Naive thymus-derived CD8-positive, alpha-beta T cell (primary cell): ENCODE results near the gene TLNRD1. TPM values are rescaled to one million over a fixed set of nuclear protein-coding genes. Genes with fewer than 3 reads are reported as not detected.

ENCODE experiments used
- ATAC-seq, 2 donors: fragments of 150-1000 bp; cut with Tn5 transposase in 1 of 2; sonication (Bioruptor Pico), chemical (Tn5 transposase) in 1 of 2; 1 replicate in 1 of 2; 2 replicates in 1 of 2; pipeline ENCODE4 v1.10.0; 2021; ENCODE audit warnings: mild to moderate bottlenecking in 2 of 2, moderate library complexity in 2 of 2
- POLR2A ChIA-PET: fragments of 350-600 bp; sonication (Branson Sonifier 250); formaldehyde crosslinking; loops from one replicate; lab custom pipeline; 2021; ENCODE audit warnings: antibody characterized with exemption; lab: Charles Lee
- DNase-seq, 10 donors: peaks; one replicate each; pipeline versions ENCODE4 v3.0.0 to v3.0.0-alpha.2; 2020 to 2022
- H3K27ac Mint-ChIP-seq, 10 donors: one replicate each; pipeline ENCODE4 v1.8.0; 2020 to 2022; ENCODE audit warnings: mild to moderate bottlenecking in 10 of 10, mixed read lengths in 10 of 10, moderate library complexity in 4 of 10, inconsistent platforms in 1 of 10
- H3K27me3 Mint-ChIP-seq, 5 donors: one replicate each; pipeline ENCODE4 v1.8.0; 2021 to 2022; ENCODE audit warnings: mixed read lengths in 5 of 5
- H3K36me3 Mint-ChIP-seq, 3 donors: one replicate each; pipeline ENCODE4 v1.8.0; 2020 to 2022; ENCODE audit warnings: mixed read lengths in 3 of 3, mild to moderate bottlenecking in 2 of 3, inconsistent platforms in 1 of 3
- H3K4me1 Mint-ChIP-seq, 4 donors: one replicate each; pipeline ENCODE4 v1.8.0; 2021 to 2022; ENCODE audit warnings: mixed read lengths in 4 of 4
- H3K4me3 Mint-ChIP-seq, 10 donors: one replicate each; pipeline ENCODE4 v1.8.0; 2020 to 2022; ENCODE audit warnings: mild to moderate bottlenecking in 10 of 10, mixed read lengths in 10 of 10, moderate library complexity in 6 of 10, inconsistent platforms in 1 of 10
- H3K9me3 Mint-ChIP-seq, 9 donors: one replicate each; pipeline ENCODE4 v1.8.0; 2020 to 2022; ENCODE audit warnings: mixed read lengths in 9 of 9, mild to moderate bottlenecking in 3 of 9, inconsistent platforms in 1 of 9, moderate library complexity in 1 of 9
- polyA plus RNA-seq, 3 donors: library from polyadenylated mRNA; unstranded; fragments of 300-500 nt; fragmentation: Illumina TruSeq; gene quantifications; one replicate each; pipeline ENCODE4 v1.2.3, GENCODE V29; 2021
- total RNA-seq, 8 experiments: library from RNA in 2 of 8; stranded (reverse) in 2 of 8; gene quantifications; one replicate each; pipeline ENCODE4 v1.2.3 and lab custom pipeline; 2021 to 2026

TLNRD1 gene
- total and polyA plus RNA-seq, 5 experiments from 2014 or later, result 2.2 to 19.6 (median 2.9) TPM

DNA sequence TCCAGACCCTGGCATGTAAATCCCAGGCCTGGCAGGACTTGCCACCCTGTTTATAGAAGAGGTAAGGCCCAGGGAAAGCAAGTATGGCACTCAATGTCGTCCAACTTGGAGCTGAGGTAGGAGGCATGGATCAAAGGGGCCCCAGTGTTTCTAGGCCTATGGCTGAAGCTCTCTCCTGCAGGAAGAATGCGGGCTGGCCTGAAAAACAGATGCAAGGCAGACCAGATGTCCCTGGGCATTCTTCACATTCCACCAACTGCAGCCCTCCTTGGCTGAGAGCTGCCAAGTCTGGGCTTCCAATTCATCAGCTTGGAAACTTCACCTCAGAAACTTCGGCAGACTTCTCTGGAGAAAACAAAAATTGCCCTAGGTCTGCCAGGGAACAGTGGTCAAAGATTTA lies 33.3 kb upstream of the TLNRD1 start:
- H3K9me3 Mint-ChIP-seq, result peaks cover 0 to 5% (median 0%) of the 10 kb centered on the region in 9 donors
- DNase-seq, result no peak
- H3K36me3 Mint-ChIP-seq, result peaks cover 0 to 69% (median 26%) of the 10 kb centered on the region in 3 donors
- no peaks in the 10 kb centered on the region for H3K27me3 Mint-ChIP-seq
- POLR2A ChIA-PET, result no interaction called here
- no peak for ATAC-seq
- no peak overlapping the region for H3K4me3 Mint-ChIP-seq
- H3K4me1 Mint-ChIP-seq, result peaks cover 14 to 33% (median 17%) of the 10 kb centered on the region in 4 donors
- no peak overlapping the region for H3K27ac Mint-ChIP-seq

DNA sequence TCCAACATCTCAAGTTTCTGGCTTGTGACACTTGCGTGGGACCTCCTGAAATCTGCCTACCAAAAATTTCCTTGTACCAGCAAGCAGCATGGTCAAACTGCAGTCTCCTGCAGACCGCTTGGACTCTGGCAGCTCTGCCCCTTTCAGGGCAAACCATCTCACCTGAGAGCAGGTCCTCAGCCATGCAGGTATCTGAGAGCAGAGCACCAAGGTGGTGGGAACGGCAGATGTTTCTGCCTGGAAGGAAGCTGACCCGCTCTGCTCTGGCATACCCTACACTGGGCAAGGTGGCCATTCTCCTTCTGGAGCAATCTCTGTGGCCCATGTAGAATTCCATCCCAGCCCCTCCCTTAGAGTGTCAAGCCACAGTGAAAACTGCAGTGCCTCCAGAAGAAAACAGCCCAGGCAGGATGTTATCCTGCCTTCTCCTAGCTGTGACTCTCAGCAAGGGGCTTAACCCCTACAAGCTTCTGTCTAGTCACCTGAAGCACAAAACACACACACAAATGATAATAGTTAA lies 32.7 kb upstream of the TLNRD1 start:
- Mint-ChIP-seq H3K27ac (peak overlapping the region in 3 of 10 donors; percentile 15 to 69 (median 46)), H3K4me3 (no peak overlapping the region), H3K4me1 (peaks cover 8 to 27% (median 12%) of the 10 kb centered on the region in 4 donors), H3K9me3 (peaks cover 0 to 5% (median 0%) of the 10 kb centered on the region in 9 donors), H3K36me3 (peaks cover 0 to 67% (median 21%) of the 10 kb centered on the region in 3 donors), H3K27me3 (no peaks in the 10 kb centered on the region)
- ATAC-seq (no peak), DNase-seq (no peak)
- POLR2A ChIA-PET, result no interaction called here

DNA sequence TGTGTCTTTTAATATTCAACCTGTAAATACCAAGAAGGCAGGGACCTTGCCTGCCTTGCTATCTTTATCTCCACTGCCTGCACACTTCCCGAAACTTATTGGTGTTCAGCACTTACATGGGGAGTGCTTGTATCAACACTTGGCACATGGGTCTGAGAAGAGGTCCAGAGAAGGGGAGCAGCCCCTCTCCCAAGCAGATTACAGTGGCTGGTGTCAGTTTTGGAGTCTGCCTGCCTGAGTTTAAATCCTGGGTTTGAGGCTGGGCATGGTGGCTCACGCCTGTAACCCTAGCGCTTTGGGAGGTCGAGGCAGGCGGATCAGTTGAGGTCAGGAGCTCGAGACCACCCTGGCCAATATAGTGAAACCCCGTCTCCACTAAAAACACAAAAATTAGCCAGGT lies 31.4 kb upstream of the TLNRD1 start:
- POLR2A ChIA-PET, result no interaction called here
- peaks cover 0 to 61% (median 13%) of the 10 kb centered on the region in 3 donors for H3K36me3 Mint-ChIP-seq
- ATAC-seq, result no peak
- peaks cover 10 to 19% (median 13%) of the 10 kb centered on the region in 4 donors for H3K4me1 Mint-ChIP-seq
- DNase-seq, result no peak
- no peaks in the 10 kb centered on the region for H3K27me3 Mint-ChIP-seq
- H3K4me3 Mint-ChIP-seq, result no peak overlapping the region
- H3K9me3 Mint-ChIP-seq, result peaks cover 0 to 2% (median 0%) of the 10 kb centered on the region in 9 donors
- H3K27ac Mint-ChIP-seq, result no peak overlapping the region

DNA sequence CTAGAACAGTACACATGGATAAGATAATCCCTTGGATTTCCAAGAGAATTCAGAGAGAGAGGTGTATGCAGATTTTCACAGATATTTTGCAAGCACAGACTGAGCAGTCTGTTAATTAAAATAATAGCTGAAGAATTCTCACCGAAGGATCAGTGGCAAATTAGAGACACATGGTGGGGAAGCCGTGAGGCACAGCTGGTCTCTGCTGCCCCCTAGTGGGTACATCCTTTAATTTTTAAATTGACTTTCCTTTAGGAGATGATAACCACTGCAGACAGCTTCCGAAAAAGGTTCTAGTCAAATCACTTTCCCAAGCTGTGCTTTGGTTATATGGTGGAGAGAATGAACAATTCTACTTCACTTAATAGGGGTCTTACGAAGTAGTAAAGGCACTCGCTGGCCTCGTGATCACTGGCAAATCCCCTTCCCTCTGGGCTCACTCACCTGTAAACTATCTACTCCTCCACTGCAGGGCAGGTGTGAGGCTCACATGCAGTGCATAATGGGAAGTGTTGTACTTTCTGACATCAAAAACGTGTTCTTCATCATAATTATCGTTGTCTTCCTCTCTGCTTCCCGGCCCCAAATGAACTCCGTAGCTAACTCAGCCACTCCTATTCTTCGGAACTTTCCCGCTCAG lies 30.6 kb upstream of the TLNRD1 start:
- Mint-ChIP-seq H3K9me3 (no peaks in the 10 kb centered on the region), H3K4me1 (peaks cover 8 to 22% (median 16%) of the 10 kb centered on the region in 4 donors), H3K27me3 (no peaks in the 10 kb centered on the region), H3K27ac (peak overlapping the region in 4 of 10 donors; percentile 25 to 72 (median 50)), H3K36me3 (peaks cover 0 to 53% (median 5%) of the 10 kb centered on the region in 3 donors), H3K4me3 (no peak overlapping the region)
- peak; percentile 18 to 73 (median 53) for DNase-seq
- ATAC-seq, result peak in 1 of 2 donors; percentile 68
- POLR2A ChIA-PET, result no interaction called here

DNA sequence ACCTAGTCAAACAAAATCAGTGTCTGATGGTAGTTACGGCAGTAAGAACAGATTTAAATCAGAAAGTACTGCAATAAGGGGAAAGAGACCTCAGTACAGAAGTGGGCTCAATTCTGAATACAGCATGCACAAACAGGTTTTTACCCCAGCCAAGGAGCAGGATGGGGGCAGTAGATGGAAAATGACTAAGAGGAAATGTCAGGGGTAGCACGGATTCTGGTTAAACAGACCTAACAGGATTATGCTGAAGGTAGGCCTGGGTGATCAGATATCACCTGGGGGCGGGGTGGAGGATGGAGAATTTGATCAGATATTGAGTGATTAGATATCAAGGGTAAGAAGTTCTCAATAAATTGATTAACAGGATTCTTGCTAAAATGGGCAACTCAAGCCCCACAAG lies 30.1 kb upstream of the TLNRD1 start:
- DNase-seq (no peak), ATAC-seq (no peak)
- Mint-ChIP-seq H3K27me3 (no peaks in the 10 kb centered on the region), H3K9me3 (no peaks in the 10 kb centered on the region), H3K4me3 (no peak overlapping the region), H3K27ac (peak overlapping the region in 3 of 10 donors; percentile 49 to 72 (median 53)), H3K36me3 (peaks cover 0 to 51% (median under 1%) of the 10 kb centered on the region in 3 donors), H3K4me1 (peaks cover 10 to 27% (median 21%) of the 10 kb centered on the region in 4 donors)
- POLR2A ChIA-PET, result no interaction called here

DNA sequence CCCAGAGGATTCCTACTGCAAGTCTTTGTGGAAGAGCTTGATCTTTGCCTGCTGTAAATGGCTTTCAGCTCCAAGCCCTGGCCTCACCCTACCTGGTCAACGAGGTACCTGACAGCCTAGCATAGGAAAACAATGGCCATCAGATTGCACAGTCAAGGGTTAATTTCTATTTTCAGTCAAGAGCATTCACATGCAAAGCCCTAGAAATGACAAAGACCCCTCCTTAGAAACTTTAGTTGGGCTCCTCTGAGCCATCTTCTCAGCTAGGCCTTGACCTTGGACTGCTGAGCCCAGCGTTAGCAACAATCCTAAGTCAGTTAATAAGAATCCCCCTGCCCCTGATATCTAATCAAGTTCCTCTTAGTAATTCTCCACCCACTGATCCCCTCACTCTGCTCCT lies 29.6 kb upstream of the TLNRD1 start:
- Mint-ChIP-seq H3K9me3 (no peaks in the 10 kb centered on the region), H3K4me3 (no peak overlapping the region), H3K27ac (peak overlapping the region in 2 of 10 donors; percentile 53 to 66), H3K27me3 (no peaks in the 10 kb centered on the region), H3K36me3 (peaks cover 0 to 50% (median 0%) of the 10 kb centered on the region in 3 donors), H3K4me1 (peaks cover 11 to 29% (median 22%) of the 10 kb centered on the region in 4 donors)
- POLR2A ChIA-PET, result no interaction called here
- DNase-seq (no peak), ATAC-seq (no peak)

DNA sequence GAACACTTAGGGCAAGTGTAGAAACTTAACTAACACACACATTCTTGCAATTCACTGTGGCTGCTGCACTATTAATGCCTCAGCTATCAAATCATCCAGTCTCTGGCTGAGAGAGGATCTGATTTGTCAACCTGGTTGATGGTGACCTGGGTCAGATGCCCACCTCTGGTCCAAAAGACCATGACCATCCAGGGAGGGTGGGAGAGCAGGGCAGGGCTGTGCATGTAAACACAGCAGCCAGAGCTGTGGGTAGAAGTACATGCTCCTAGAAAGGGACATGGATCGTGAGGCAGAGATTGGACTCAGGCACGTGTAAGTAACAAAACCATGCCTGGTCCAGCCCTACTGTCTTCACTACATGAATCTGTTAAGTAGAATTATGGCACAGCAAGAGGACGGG lies 28.4 kb upstream of the TLNRD1 start:
- H3K27me3 Mint-ChIP-seq, result no peaks in the 10 kb centered on the region
- H3K4me3 Mint-ChIP-seq, result no peak overlapping the region
- DNase-seq, result no peak
- POLR2A ChIA-PET, result no interaction called here
- H3K4me1 Mint-ChIP-seq, result peaks cover 13 to 37% (median 33%) of the 10 kb centered on the region in 4 donors
- H3K36me3 Mint-ChIP-seq, result peaks cover 0 to 53% (median 0%) of the 10 kb centered on the region in 3 donors
- H3K9me3 Mint-ChIP-seq, result no peaks in the 10 kb centered on the region
- H3K27ac Mint-ChIP-seq, result peak overlapping the region in 2 of 10 donors; percentile 53 to 66
- no peak for ATAC-seq

DNA sequence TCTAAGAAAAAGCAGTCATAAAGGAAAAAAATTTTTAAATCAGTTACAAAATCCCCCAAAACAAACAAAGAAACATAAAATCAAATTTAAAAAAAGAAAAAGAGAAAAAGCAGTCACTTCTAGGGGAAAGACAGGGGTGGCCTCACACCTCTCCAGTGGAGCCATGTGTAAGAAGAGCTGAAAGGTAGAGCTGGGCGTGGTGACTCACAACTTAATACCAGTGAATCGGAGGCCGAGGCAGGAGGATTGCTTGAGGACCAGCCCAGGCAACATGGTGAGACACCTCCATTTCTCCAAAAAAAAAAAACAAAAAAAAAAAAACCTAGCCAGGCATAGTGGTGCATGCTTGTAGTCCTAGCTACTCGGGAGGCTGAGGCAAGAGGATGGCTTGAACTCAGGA lies 25.8 kb upstream of the TLNRD1 start:
- ATAC-seq, result no peak
- Mint-ChIP-seq H3K27ac (peak overlapping the region in 6 of 10 donors; percentile 8 to 69 (median 41)), H3K9me3 (no peaks in the 10 kb centered on the region), H3K4me3 (no peak overlapping the region), H3K27me3 (no peaks in the 10 kb centered on the region), H3K4me1 (peaks cover 20 to 45% (median 40%) of the 10 kb centered on the region in 4 donors), H3K36me3 (peaks cover 4 to 61% (median 6%) of the 10 kb centered on the region in 3 donors)
- POLR2A ChIA-PET, result no interaction called here
- no peak for DNase-seq

DNA sequence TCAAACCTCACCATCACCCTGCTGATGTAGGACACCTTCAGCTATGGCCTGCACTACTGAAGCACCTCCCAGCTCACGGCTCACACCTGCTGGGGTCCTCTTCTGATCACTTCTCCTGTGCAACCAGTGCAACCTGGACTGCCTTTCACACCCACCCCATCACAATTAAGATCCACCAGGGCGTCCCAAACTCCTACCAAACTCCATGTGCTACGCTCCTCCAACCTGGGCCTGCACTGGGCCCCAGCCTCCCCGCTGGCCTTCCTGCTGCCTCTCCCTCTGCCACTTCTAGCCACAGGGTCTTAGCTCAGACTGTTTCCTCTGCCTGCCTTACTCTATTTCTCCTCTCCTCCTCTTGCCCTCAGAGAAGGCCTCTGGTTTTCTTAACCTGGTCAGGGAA lies 23.9 kb upstream of the TLNRD1 start:
- no peak for DNase-seq
- POLR2A ChIA-PET, result no interaction called here
- Mint-ChIP-seq H3K27ac (peak overlapping the region in 9 of 10 donors; percentile 32 to 82 (median 60)), H3K4me3 (no peak overlapping the region), H3K4me1 (peaks cover 18 to 40% (median 34%) of the 10 kb centered on the region in 4 donors), H3K27me3 (no peaks in the 10 kb centered on the region), H3K36me3 (peaks cover 4 to 66% (median 8%) of the 10 kb centered on the region in 3 donors), H3K9me3 (no peaks in the 10 kb centered on the region)
- no peak for ATAC-seq

DNA sequence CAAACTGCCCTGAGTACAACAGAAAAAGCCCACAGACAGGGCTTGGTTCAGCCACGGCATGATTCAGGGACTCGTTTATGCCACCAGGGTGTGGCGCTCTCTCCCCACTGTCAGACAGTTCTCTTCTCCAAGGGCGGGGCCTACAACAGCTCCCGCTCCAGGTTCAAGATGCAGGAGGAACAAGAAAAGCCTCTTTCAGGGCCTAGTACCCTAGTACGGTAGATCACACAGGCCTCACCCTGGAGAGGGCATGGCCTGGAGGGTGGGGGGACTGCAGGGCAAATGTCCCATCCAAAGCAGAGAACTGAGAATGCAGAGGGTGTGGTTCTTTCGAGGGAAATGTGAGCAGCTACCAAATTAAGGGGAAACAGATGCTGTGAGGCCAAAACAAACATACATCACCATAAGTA lies 23.1 kb upstream of the TLNRD1 start:
- peaks cover 24 to 48% (median 42%) of the 10 kb centered on the region in 4 donors for H3K4me1 Mint-ChIP-seq
- DNase-seq (peak in 3 of 10 donors; percentile 6 to 32 (median 31)), ATAC-seq (peak; percentile 48 to 49)
- POLR2A ChIA-PET, result no interaction called here
- H3K9me3 Mint-ChIP-seq, result no peaks in the 10 kb centered on the region
- peaks cover 4 to 65% (median 14%) of the 10 kb centered on the region in 3 donors for H3K36me3 Mint-ChIP-seq
- H3K27me3 Mint-ChIP-seq, result no peaks in the 10 kb centered on the region
- H3K4me3 Mint-ChIP-seq, result no peak overlapping the region
- peak overlapping the region in 8 of 10 donors; percentile 29 to 79 (median 63) for H3K27ac Mint-ChIP-seq

DNA sequence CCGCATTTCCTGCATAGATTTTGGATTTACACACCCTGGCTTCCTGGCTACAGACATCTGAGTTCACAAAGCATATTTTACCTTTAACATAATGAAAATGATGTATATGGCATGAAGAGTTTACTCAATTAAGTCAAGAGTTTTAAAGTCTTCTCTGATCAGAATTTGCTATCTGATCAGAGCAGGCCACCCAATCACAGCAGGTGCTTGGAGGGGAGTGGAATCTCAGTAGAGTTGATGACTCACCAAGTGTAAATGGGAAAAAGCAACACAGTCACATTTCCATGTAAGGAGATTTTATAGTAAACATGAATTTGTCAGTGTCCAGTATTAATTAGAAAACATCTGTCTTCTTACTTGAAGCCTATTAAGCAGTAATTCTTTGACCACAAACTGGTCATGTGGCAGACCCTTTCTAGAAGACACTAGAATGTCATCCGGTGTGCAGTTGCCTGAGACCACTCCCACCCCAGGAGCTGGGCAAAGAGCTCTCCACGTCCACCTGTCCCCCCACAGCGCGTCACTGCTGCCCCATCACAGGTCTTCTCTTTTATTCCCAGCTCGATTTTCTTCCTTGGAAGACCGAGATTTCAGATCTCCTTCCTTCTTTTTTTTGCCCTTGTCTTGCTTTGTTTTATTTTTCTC lies 21.9 kb upstream of the TLNRD1 start:
- peaks cover 24 to 54% (median 49%) of the 10 kb centered on the region in 4 donors for H3K4me1 Mint-ChIP-seq
- H3K36me3 Mint-ChIP-seq, result peaks cover 4 to 67% (median 14%) of the 10 kb centered on the region in 3 donors
- POLR2A ChIA-PET, result interaction anchor here (1.1 kb wide), 1 partner anchor 25 kb away, joined by 5 read pairs; no protein-coding TSS in a partner anchor

DNA sequence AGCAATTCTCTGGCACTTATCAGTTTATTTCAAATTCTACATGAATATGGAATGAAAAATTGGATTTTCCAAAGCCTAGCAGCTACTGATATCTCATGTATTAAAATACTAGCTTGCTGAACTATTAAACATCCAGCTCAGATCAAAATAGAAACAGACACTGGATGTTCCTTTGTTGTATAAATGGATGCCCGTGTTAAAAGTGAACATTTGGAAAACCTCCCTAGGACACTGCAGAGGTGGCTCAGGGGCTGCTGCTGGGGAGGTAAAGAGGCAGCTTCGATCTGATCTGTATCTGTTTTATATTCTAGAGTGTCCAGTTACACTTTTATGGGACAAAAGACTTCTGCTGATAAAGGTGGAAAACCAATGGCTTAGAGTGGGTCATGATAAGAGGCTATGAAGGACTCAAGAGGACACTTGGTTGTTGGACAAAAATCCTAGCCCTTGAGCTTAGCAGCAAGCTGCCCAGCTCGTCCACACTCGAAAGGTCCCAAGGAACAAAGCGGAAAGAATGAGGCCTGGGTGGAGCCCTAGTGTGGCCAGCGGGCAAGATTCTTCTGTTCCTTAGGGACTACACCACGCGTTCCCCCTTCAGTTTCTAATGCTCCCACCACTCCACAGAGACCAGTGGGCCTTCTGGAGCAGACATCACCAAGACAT lies 21.1 kb upstream of the TLNRD1 start:
- peaks cover 27 to 58% (median 53%) of the 10 kb centered on the region in 4 donors for H3K4me1 Mint-ChIP-seq
- no peaks in the 10 kb centered on the region for H3K27me3 Mint-ChIP-seq
- ATAC-seq, result no peak
- no peaks in the 10 kb centered on the region for H3K9me3 Mint-ChIP-seq
- peaks cover 4 to 71% (median 14%) of the 10 kb centered on the region in 3 donors for H3K36me3 Mint-ChIP-seq
- H3K4me3 Mint-ChIP-seq, result no peak overlapping the region
- no peak for DNase-seq
- peak overlapping the region in 3 of 10 donors; percentile 46 to 60 (median 48) for H3K27ac Mint-ChIP-seq
- POLR2A ChIA-PET, result interaction anchor here (1.1 kb wide), 1 partner anchor 24 kb away, joined by 5 read pairs; no protein-coding TSS in a partner anchor

More for the DNA sequence above, 21.9 kb upstream of the TLNRD1 start:
- ATAC-seq (no peak), DNase-seq (no peak)
- H3K4me3 Mint-ChIP-seq, result no peak overlapping the region
- no peaks in the 10 kb centered on the region for H3K27me3 Mint-ChIP-seq
- peak overlapping the region in 8 of 10 donors; percentile 3 to 91 (median 45) for H3K27ac Mint-ChIP-seq
- no peaks in the 10 kb centered on the region for H3K9me3 Mint-ChIP-seq
